Brain pericyte (primary cell): ENCODE data around the gene BHLHE41.
A peak's percentile ranks its signal among the peaks of the same experiment; 100 is the strongest.

Experiments
- DNase-seq: peaks from one replicate; pipeline ENCODE4 v3.0.0-alpha.2; 2012; ENCODE audit warnings: low read depth, low spot score

Gene BHLHE41

GRCh38 chr12:26124446-26125399, at the start of gene BHLHE41:
Gene BHLHE41, minus strand, starts transcription at chr12:26125037. Its CDS starts 258 bp downstream, at chr12:26124779.
- DNase-seq, result no peak

GRCh38 chr12:26172946-26173552, 48.2 kb upstream of the BHLHE41 start:
- no peak for DNase-seq

- no peak for DNase-seq
These were observed 47.7 kb upstream of the BHLHE41 start for GRCh38 chr12:26172539-26172938.

- no peak for DNase-seq
These were observed 47.2 kb upstream of the BHLHE41 start for GRCh38 chr12:26172013-26172412.

- DNase-seq, result no peak
These were observed 39.3 kb upstream of the BHLHE41 start for GRCh38 chr12:26164118-26164517.

- DNase-seq, result no peak
These were observed 38.1 kb upstream of the BHLHE41 start for GRCh38 chr12:26162905-26163304.

- DNase-seq, result no peak
These were observed 37.3 kb upstream of the BHLHE41 start for GRCh38 chr12:26162174-26162573.

- no peak for DNase-seq
These were observed 33.4 kb upstream of the BHLHE41 start for GRCh38 chr12:26158078-26158764.

- DNase-seq, result no peak
These were observed 32.2 kb upstream of the BHLHE41 start for GRCh38 chr12:26157001-26157400.

- DNase-seq, result no peak
These were observed 31.5 kb upstream of the BHLHE41 start for GRCh38 chr12:26156201-26156871.

- no peak for DNase-seq
These were observed 28.8 kb upstream of the BHLHE41 start for GRCh38 chr12:26153421-26154154.

GRCh38 chr12:26152507-26153102, 27.8 kb upstream of the BHLHE41 start:
- DNase-seq, result no peak

- DNase-seq, result no peak
These were observed 26.1 kb upstream of the BHLHE41 start for GRCh38 chr12:26150736-26151450.

- no peak for DNase-seq
These were observed 25.2 kb upstream of the BHLHE41 start for GRCh38 chr12:26149968-26150500.

GRCh38 chr12:26148291-26148690, 23.5 kb upstream of the BHLHE41 start:
- no peak for DNase-seq

GRCh38 chr12:26143291-26143690, 18.5 kb upstream of the BHLHE41 start:
- no peak for DNase-seq

GRCh38 chr12:26138860-26139259, 14.0 kb upstream of the BHLHE41 start:
- no peak for DNase-seq

- no peak for DNase-seq
These were observed 11.9 kb upstream of the BHLHE41 start for GRCh38 chr12:26136688-26137087.

GRCh38 chr12:26135571-26135970, 10.7 kb upstream of the BHLHE41 start:
- no peak for DNase-seq

GRCh38 chr12:26135010-26135420, 10.2 kb upstream of the BHLHE41 start:
- DNase-seq, result peak; percentile 62
